Measurements from ENCODE around the gene PMIS2. TPM values are rescaled to one million over a fixed set of nuclear protein-coding genes. Genes with fewer than 3 reads are reported as not detected.

The PMIS2 gene
- not detected for total RNA-seq

- in situ Hi-C loops (cut with MboI; ENCODE audit: low sequenced_read_pairs in 4 of 4): no loop called here
- intact Hi-C loops (cut with DNase I; ENCODE audit: low total_unique reads): no loop called here
- no peaks in the 10 kb centered on the region for H3K36me3 ChIP-seq
- TF ChIP-seq CTCF (IDR thresholded peaks at IDR 0.05 in 4 of 5, conservative IDR thresholded peaks at IDR 0.05 in 1 of 5) (no peak), POLR2A (IDR thresholded peaks at IDR 0.05) (no peak)
- peaks cover 3 to 11% (median 4%) of the 10 kb centered on the region in 3 donors for H3K27me3 ChIP-seq
- no peaks in the 10 kb centered on the region for H3K9me3 ChIP-seq
- DNase-seq: no peak
- H3K4me3 ChIP-seq: no peak within 1 kb of the TSS
- no peak within 1 kb of the TSS for H3K27ac ChIP-seq
- no peaks in the 10 kb centered on the region for H3K4me1 ChIP-seq
- no peak for ATAC-seq
Measured at GRCh38 chr19:35585848-35586247, at the start of gene PMIS2. Gene PMIS2 (plus strand): TSS chr19:35586173. CDS start chr19:35586260, 87 bp downstream.

GRCh38 chr19:35539314-35539713 is 46.7 kb upstream of the PMIS2 start:
- H3K4me1 ChIP-seq: peaks cover 2% of the 10 kb centered on the region in 2 donors
- H3K27ac ChIP-seq: no peak overlapping the region
- H3K36me3 ChIP-seq: no peaks in the 10 kb centered on the region
- DNase-seq: no peak
- intact Hi-C loops (cut with DNase I; ENCODE audit: low total_unique reads) (no loop called here), in situ Hi-C loops (cut with MboI; ENCODE audit: low sequenced_read_pairs in 4 of 4) (loop anchor here in 1 of 4 donors (25.0 kb wide), 1 partner anchor 173 kb away; the partner anchor contains the start of genes KMT2B and ZBTB32)
- ATAC-seq: no peak
- no peaks in the 10 kb centered on the region for H3K9me3 ChIP-seq
- peaks cover 5 to 12% (median 7%) of the 10 kb centered on the region in 3 donors for H3K27me3 ChIP-seq
- H3K4me3 ChIP-seq: no peak overlapping the region
- TF ChIP-seq CTCF (IDR thresholded peaks at IDR 0.05 in 4 of 5, conservative IDR thresholded peaks at IDR 0.05 in 1 of 5): no peak
- no peak for TF ChIP-seq POLR2A (IDR thresholded peaks at IDR 0.05)

- no peak for ATAC-seq
- in situ Hi-C loops (cut with MboI; ENCODE audit: low sequenced_read_pairs in 4 of 4): loop anchor here in 2 of 4 donors (10.0 to 25.0 kb wide), 2 partner anchors 172 to 175 kb away; partner anchors contain the start of genes KMT2B (in 2 of the 2) and ZBTB32 (in 1 of the 2)
- H3K9me3 ChIP-seq: no peaks in the 10 kb centered on the region
- no peak for DNase-seq
- TF ChIP-seq POLR2A (IDR thresholded peaks at IDR 0.05) (no peak), CTCF (IDR thresholded peaks at IDR 0.05 in 4 of 5, conservative IDR thresholded peaks at IDR 0.05 in 1 of 5) (no peak)
- no peak overlapping the region for H3K27ac ChIP-seq
- H3K36me3 ChIP-seq: no peaks in the 10 kb centered on the region
- peaks cover 3 to 7% (median 5%) of the 10 kb centered on the region in 3 donors for H3K27me3 ChIP-seq
- peaks cover 7 to 8% of the 10 kb centered on the region in 2 donors for H3K4me1 ChIP-seq
- intact Hi-C loops (cut with DNase I; ENCODE audit: low total_unique reads): no loop called here
- H3K4me3 ChIP-seq: no peak overlapping the region
Measured at GRCh38 chr19:35539850-35540249, 46.1 kb upstream of the PMIS2 start.

GRCh38 chr19:35540356-35540927 is 45.5 kb upstream of the PMIS2 start:
- no peak for TF ChIP-seq POLR2A (IDR thresholded peaks at IDR 0.05)
- no peak for TF ChIP-seq CTCF (IDR thresholded peaks at IDR 0.05 in 4 of 5, conservative IDR thresholded peaks at IDR 0.05 in 1 of 5)
- Histone ChIP-seq H3K27ac (no peak overlapping the region), H3K4me1 (peaks cover 8 to 9% of the 10 kb centered on the region in 2 donors), H3K4me3 (no peak overlapping the region), H3K36me3 (no peaks in the 10 kb centered on the region), H3K9me3 (no peaks in the 10 kb centered on the region), H3K27me3 (peaks cover 0 to 5% (median 1%) of the 10 kb centered on the region in 3 donors)
- DNase-seq (no peak), ATAC-seq (no peak)
- in situ Hi-C loops (cut with MboI; ENCODE audit: low sequenced_read_pairs in 4 of 4): loop anchor here in 2 of 4 donors (10.0 to 25.0 kb wide), 2 partner anchors 172 to 174 kb away; partner anchors contain the start of genes KMT2B (in 2 of the 2) and ZBTB32 (in 1 of the 2)
- intact Hi-C loops (cut with DNase I; ENCODE audit: low total_unique reads): no loop called here
